PFSK-1 (cell line): ENCODE measurements around the gene TNFSF15.

Experiments used
- FOXP2 ChIP-seq: optimal IDR thresholded peaks from 2 replicates; pipeline ENCODE3; 2011; ENCODE audit warnings: borderline replicate concordance, control low read depth, inconsistent platforms; ENCODE audit not compliant: insufficient read depth; ENCODE audit errors: extremely low read length, extremely low read depth
- POLR2AphosphoS5 ChIP-seq: IDR thresholded peaks from 2 replicates; pipeline ENCODE4 v1.6.1; 2012; ENCODE audit warnings: low read depth, mild to moderate bottlenecking, control low read depth, low read length, moderate library complexity
- REST ChIP-seq, 2 experiments: IDR thresholded peaks; 2 replicates each; pipeline versions ENCODE4 v1.6.1 to v1.8.0; 2011 to 2012; ENCODE audit warnings: low read depth in 2 of 2, low read length in 2 of 2, control low read depth in 1 of 2, inconsistent platforms in 1 of 2, mild to moderate bottlenecking in 1 of 2, moderate library complexity in 1 of 2; ENCODE audit not compliant: insufficient read depth in 1 of 2
- SIN3A ChIP-seq: IDR thresholded peaks from 2 replicates; pipeline ENCODE4 v1.6.1; 2012; ENCODE audit warnings: mild to moderate bottlenecking, low read length, moderate library complexity, borderline replicate concordance; ENCODE audit not compliant: insufficient read depth
- TAF1 ChIP-seq: IDR thresholded peaks from 2 replicates; pipeline ENCODE4 v1.6.1; 2012; ENCODE audit warnings: low read length, control low read depth, borderline replicate concordance; ENCODE audit not compliant: insufficient read depth

Gene TNFSF15

GRCh38 chr9:114820776-114821501, 15.1 kb upstream of the TNFSF15 start:
- TF ChIP-seq TAF1 (no peak), SIN3A (no peak), POLR2AphosphoS5 (no peak), REST (IDR thresholded peaks at IDR 0.05; ENCODE audit: insufficient read depth in 1 of 2, low read depth in 2 of 2, low read length in 2 of 2) (no peak), FOXP2 (no peak)

GRCh38 chr9:114818178-114818577, 12.3 kb upstream of the TNFSF15 start:
- TF ChIP-seq FOXP2 (no peak), REST (IDR thresholded peaks at IDR 0.05; ENCODE audit: insufficient read depth in 1 of 2, low read depth in 2 of 2, low read length in 2 of 2) (no peak), SIN3A (no peak), POLR2AphosphoS5 (no peak), TAF1 (no peak)

GRCh38 chr9:114813717-114814418, 8.0 kb upstream of the TNFSF15 start:
- TF ChIP-seq TAF1 (no peak), REST (IDR thresholded peaks at IDR 0.05; ENCODE audit: insufficient read depth in 1 of 2, low read depth in 2 of 2, low read length in 2 of 2) (no peak), FOXP2 (no peak), SIN3A (no peak), POLR2AphosphoS5 (no peak)

- TF ChIP-seq REST (IDR thresholded peaks at IDR 0.05; ENCODE audit: insufficient read depth in 1 of 2, low read depth in 2 of 2, low read length in 2 of 2) (no peak), POLR2AphosphoS5 (no peak), FOXP2 (no peak), TAF1 (no peak), SIN3A (no peak)
Observed at GRCh38 chr9:114811966-114812636, 6.3 kb upstream of the TNFSF15 start.
